Stimulated activated CD8-positive, alpha-beta memory T cell treated with anti-CD3 and anti-CD28 coated beads, Interleukin-2, amount 100 ng/mL, for 1 hour (primary cell): ENCODE data around the gene OMD.
"Not testable (repeated sequence)": the region's sequence is repeated elsewhere in the genome, so short reads cannot be mapped to it uniquely, and the experiment has no call there.

Source experiments
- DNase-seq, 2 donors: peaks; one replicate each; pipeline ENCODE4 v3.0.0-alpha.2; 2020; ENCODE audit warnings: low read depth in 2 of 2

Gene OMD

DNA sequence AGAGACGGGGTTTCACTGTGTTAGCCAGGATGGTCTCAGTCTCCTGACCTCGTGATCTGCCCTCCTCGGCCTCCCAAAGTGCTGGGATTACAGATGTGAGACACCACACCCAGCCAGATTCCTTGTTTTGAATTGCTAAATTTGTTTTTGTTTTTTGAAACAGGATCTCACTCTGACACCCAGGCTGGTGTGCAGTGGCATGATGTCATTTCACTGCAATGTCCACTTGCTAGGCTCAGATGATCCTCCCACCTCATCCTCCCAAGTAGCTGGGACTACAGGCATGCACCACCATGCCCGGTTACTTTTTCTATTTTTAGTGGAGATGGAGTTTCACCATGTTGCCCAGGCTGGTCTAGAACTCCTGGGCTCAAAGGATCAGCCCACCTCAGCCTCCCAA, 13.1 kb downstream of the OMD start:
- DNase-seq: not testable (repeated sequence)

GRCh38 chr9:92408747-92409478, 15.4 kb downstream of the OMD start:
- DNase-seq: no peak

DNA sequence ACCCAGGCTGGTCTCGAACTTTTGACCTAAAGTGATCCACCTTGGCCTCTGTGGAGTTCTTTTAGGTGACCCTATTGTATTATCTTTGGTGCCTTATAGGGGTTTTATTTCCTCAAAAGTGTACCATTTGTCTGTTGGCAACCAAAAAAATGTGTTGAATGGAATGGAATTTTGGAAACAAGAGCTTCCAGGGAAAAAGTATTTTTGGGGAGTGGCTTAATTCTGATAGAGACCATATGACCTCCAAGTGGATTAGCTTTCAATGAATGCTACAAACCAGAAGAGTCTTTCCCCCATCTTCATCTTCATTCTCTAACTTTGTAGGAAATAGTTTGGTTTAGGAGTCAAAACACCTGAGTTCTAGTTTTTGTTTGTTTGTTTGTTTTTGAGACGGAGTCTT, 16.5 kb downstream of the OMD start:
- DNase-seq: no peak

DNA sequence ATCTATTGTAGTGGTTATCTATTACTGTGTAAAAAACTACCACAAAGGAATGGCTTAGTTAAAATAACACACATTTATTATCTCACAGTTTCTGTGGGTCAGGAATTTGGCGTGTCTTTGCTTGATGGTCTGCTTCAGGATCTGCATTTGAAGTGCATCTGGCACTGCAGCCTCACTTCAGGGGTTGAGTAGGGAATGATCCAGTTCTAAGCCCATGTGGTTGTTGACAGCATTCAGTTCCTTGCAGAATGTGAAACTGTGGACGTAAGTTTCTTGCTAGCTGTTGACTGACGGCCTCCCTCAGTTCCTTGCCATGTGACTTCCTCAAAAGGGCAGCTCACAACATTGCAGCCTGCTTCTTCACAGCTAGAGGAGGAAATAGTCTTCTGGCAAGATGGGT, 17.8 kb downstream of the OMD start:
- peak in 1 of 2 donors; percentile 9 for DNase-seq

DNA sequence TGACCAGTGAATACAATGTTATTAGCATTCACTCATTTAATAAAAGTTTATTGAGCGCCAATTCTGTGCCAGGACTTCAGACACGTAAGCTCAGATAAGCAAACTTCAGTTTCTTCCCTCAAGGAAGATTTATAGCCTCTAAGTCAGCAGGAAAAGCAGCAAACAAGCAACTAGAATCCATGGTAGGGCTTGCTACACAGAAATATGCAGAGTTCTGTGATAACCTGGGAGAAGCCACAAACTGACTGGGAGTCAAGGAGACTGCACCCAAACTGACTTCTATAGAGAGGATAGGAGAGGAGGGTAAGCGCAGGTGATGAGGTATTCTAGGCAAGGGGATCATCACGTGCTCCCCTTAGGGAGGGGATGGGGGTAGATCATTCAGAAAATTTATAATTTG, 18.5 kb downstream of the OMD start:
- DNase-seq: no peak

DNA sequence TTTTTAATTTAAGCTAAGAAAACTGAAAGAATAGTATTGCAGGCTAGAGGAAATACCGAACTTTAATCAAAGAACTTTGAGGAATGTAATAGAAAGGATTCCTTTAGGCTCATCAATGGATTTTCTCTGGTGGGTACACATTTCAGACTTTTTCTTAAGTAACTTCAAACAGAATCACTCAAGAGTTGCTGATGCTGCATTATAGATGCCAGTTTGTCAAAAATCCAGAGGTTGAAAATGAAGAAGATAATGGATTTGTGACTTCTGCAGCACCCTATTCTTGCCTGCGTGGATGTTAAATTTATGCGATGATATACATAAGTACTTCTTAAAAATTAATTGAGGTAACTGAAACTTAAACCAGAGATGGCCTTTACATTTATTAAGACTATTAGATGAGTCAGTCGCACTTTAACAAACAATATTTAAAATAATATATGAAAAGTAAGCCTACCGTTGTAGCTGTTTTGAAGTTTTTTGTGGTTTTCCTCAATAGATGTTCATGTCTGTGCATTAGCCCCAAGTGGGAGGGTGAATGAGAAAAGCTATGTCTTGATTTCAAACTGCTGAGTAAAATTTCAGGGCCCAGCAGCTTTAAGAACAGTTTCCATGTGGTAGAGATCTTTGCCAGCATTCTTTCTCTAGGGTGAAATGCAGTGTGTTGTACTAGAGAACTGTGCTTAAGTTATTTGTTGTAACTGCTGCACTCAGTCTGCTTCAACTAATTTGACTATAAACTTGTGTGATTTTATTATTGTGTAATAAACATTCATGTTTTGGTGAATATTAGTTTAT, 20.0 kb downstream of the OMD start, which contains the start of gene OGN:
OGN (minus strand) TSS at position 537 of the 795 bp plus-strand sequence. CDS start 1,171 bp downstream, outside the sequence.
- no peak for DNase-seq

GRCh38 chr9:92402826-92403745, 21.2 kb downstream of the OMD start:
- no peak for DNase-seq

DNA sequence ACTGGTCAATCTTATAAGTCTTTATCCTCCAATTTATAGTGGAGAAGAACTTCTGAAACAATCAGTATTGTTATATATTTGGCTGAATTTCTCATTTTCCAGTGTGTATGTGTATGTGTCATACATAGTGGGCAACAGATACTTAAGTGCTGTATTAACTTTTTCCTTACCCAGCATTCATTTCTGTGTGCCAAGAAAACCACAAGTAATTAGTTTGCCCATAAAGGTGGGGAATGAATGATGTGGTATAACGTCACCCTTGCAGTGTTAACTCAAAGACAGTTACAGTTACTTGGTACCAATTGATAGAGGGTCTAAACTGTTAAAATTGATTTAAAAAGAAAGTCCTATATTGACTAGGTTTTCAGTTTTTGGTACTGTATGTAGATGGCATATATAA, 21.9 kb downstream of the OMD start:
- no peak for DNase-seq

GRCh38 chr9:92397853-92398252, 26.4 kb downstream of the OMD start:
- no peak for DNase-seq

DNA sequence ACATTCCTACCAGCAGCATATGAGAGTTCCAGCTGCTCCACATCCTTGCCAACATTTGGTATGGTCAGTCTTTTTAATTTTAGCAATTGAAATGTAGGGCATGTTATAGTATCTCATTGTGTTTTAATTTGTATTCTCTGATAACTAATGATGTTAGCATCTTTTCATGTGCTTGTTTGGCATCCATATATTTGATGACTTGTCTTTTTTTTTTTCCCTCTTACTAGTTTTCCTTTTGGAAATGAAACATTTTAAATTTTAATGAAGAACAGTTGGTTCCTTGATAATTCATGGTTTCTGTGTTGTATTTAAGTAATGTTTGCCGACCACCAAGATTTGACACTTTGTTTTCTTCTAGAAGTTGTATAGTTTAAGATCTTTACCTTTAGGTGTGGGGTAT, 28.7 kb downstream of the OMD start:
- no peak for DNase-seq

- DNase-seq: no peak
These were observed 30.6 kb downstream of the OMD start for GRCh38 chr9:92393686-92394085.

DNA sequence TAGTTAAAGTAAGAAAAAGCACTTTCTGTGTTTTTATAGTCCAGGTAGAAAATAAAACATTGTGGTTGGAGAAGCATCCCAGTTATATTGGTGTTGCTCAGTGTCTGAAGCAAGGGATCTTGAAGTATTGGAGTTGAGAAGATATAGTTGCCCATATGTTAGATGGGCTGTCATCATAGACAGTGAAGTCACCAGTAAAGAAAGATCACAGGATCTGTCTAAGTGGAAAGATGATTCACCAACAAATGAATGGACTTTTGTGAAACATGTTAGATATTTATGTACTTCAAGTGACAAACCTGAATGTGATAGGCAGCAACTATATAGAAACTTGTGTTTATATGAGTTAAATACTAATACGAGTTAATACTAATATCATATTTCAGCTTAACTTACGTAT, 31.6 kb downstream of the OMD start:
- DNase-seq: no peak

GRCh38 chr9:92385953-92386352, 38.3 kb downstream of the OMD start:
- DNase-seq: no peak

- DNase-seq: no peak
These were observed 38.8 kb downstream of the OMD start for GRCh38 chr9:92385477-92385876.

DNA sequence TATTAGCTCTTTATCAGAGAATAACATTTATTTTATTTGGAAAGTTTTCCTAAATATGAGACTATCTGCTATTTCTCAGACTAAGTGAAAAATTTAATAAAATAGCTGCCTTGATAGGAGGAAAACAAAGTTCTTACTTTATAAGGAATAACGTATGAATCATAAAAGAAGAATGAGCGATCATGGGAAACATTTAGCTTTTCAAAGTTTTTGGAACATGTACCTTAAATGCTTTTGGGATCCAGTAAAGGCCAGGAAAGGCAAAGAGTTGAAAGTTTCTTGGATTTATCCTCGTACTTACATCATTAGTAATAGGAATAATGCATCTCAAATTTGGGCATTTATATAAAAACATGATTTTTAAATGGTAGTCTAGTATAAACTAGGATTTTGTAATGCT, 39.3 kb downstream of the OMD start:
- DNase-seq: no peak

DNA sequence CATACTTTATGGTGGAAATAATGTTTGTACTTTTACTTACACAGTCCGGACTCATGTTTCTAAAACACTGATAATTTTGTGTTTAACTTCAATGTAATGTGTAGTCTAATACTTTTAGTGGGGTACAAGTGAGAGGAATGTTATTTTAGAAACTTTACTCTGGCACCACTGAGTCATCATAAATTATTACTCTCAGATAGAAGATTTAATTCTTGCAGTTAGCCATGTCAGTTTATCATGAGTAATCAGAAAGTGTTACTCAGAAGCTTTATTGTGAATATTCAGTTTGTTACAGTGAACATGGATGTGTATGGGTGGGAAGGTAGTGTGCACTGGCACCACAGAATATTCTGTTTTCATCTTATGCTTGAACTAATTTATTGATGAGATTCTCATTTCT, 39.9 kb downstream of the OMD start:
- no peak for DNase-seq

- no peak for DNase-seq
These were observed 42.5 kb downstream of the OMD start for GRCh38 chr9:92381775-92382174.

GRCh38 chr9:92380603-92381002, 43.7 kb downstream of the OMD start:
- DNase-seq: no peak

- no peak for DNase-seq
These were observed 45.3 kb downstream of the OMD start for GRCh38 chr9:92378865-92379560.

GRCh38 chr9:92377876-92378275, 46.4 kb downstream of the OMD start:
- no peak for DNase-seq

- no peak for DNase-seq
These were observed 51.1 kb downstream of the OMD start for GRCh38 chr9:92373167-92373566.

- no peak for DNase-seq
These were observed 55.2 kb downstream of the OMD start for GRCh38 chr9:92369075-92369474.
